AG04449 (cell line): ENCODE data around the gene RHEBL1.

Experiments
- CTCF ChIA-PET: fragments of 350-600 bp; formaldehyde crosslinking; extraction: SDS; loops from one replicate; lab custom pipeline; 2021; ENCODE audit warnings: antibody characterized with exemption; lab: Yijun Ruan, JAX
- POLR2A ChIA-PET: fragments of 400-600, 350-600 bp; formaldehyde crosslinking; extraction: SDS; loops from one replicate; lab custom pipeline; 2020; ENCODE audit warnings: antibody characterized with exemption, inconsistent platforms; lab: Yijun Ruan, JAX
- DNase-seq: peaks from one replicate; pipeline ENCODE4 v3.0.0-alpha.2; 2010; ENCODE audit warnings: low read depth, low spot score
- H3K4me3 ChIP-seq: 2 replicates; pipeline ENCODE4 v1.5.1; 2011; ENCODE audit warnings: low read depth, mild to moderate bottlenecking, control low read depth, low read length
- CTCF ChIP-seq: IDR thresholded peaks from one replicate; pipeline ENCODE4 v1.5.1; 2011; ENCODE audit warnings: mild to moderate bottlenecking, moderate library complexity, low read length, control low read depth, inconsistent platforms; ENCODE audit not compliant: insufficient read depth; ENCODE audit errors: missing control alignments

RHEBL1 gene

GRCh38 chr12:49086116-49086515 lies 16.3 kb upstream of the RHEBL1 start:
- DNase-seq: peak; percentile 16
- POLR2A ChIA-PET: no interaction called here
- no peak for TF ChIP-seq CTCF
- CTCF ChIA-PET: interaction anchor here (0.9 to 12.8 kb wide), 11 partner anchors 15 to 158 kb away, joined by 3 to 430 read pairs (median 33); partner anchors contain the start of genes DHH, LMBR1L, RHEBL1 and TUBA1B
- H3K4me3 ChIP-seq: no peak overlapping the region

- POLR2A ChIA-PET: interaction anchor here (1.1 kb wide), 1 partner anchor 46 kb away, joined by 5 read pairs; the partner anchor contains the start of gene TUBA1B
- TF ChIP-seq CTCF: no peak
- CTCF ChIA-PET: interaction anchor here (1.0 to 12.8 kb wide), 8 partner anchors 13 to 152 kb away, joined by 3 to 430 read pairs (median 4); partner anchors contain the start of genes DHH, LMBR1L and RHEBL1
- no peak overlapping the region for H3K4me3 ChIP-seq
- DNase-seq: no peak
Observed at GRCh38 chr12:49084438-49084837, 14.7 kb upstream of the RHEBL1 start.

GRCh38 chr12:49079793-49080192 lies 10.0 kb upstream of the RHEBL1 start:
- DNase-seq: no peak
- ChIA-PET CTCF (interaction anchor here (12.8 to 20.8 kb wide), 3 partner anchors 4 to 22 kb away, joined by 372 to 430 read pairs (median 372); partner anchors contain the start of genes DHH, LMBR1L and RHEBL1), POLR2A (no interaction called here)
- no peak for TF ChIP-seq CTCF
- H3K4me3 ChIP-seq: no peak overlapping the region

- no peak for DNase-seq
- POLR2A ChIA-PET: interaction anchor here (1.9 kb wide), 1 partner anchor 60 kb away, joined by 14 read pairs; the partner anchor contains the start of gene TUBA1B
- TF ChIP-seq CTCF: no peak
- H3K4me3 ChIP-seq: no peak overlapping the region
- CTCF ChIA-PET: interaction anchor here (1.4 to 20.8 kb wide), 4 partner anchors 13 to 50 kb away, joined by 6 to 372 read pairs (median 8); no protein-coding TSS in a partner anchor
Observed at GRCh38 chr12:49070971-49071370, 1.2 kb upstream of the RHEBL1 start.

GRCh38 chr12:49068879-49069506 lies 786 bp downstream of the RHEBL1 start:
- CTCF ChIA-PET: interaction anchor here (1.4 to 20.8 kb wide), 7 partner anchors 9 to 167 kb away, joined by 3 to 372 read pairs (median 8); partner anchors contain the start of genes KMT2D and TUBA1B
- DNase-seq: no peak
- H3K4me3 ChIP-seq: peak overlapping the region; percentile 77
- POLR2A ChIA-PET: interaction anchor here (1.0 to 1.9 kb wide), 4 partner anchors 10 to 62 kb away, joined by 3 to 14 read pairs (median 4); partner anchors contain the start of gene TUBA1B
- TF ChIP-seq CTCF: no peak

- ChIA-PET POLR2A (interaction anchor here (0.6 kb wide), 1 partner anchor 12 kb away, joined by 3 read pairs; no protein-coding TSS in a partner anchor), CTCF (interaction anchor here (0.9 to 20.8 kb wide), 15 partner anchors 8 to 198 kb away, joined by 3 to 372 read pairs (median 41); partner anchors contain the start of genes DHH, LMBR1L and TUBA1B)
Observed at GRCh38 chr12:49066120-49066519, 3.7 kb downstream of the RHEBL1 start.

More at GRCh38 chr12:49066120-49066519, 3.7 kb downstream of the RHEBL1 start:
- no peak for DNase-seq
- no peak overlapping the region for H3K4me3 ChIP-seq
- no peak for TF ChIP-seq CTCF
